ENCODE results near the gene SMTN.

Gene SMTN

DNA sequence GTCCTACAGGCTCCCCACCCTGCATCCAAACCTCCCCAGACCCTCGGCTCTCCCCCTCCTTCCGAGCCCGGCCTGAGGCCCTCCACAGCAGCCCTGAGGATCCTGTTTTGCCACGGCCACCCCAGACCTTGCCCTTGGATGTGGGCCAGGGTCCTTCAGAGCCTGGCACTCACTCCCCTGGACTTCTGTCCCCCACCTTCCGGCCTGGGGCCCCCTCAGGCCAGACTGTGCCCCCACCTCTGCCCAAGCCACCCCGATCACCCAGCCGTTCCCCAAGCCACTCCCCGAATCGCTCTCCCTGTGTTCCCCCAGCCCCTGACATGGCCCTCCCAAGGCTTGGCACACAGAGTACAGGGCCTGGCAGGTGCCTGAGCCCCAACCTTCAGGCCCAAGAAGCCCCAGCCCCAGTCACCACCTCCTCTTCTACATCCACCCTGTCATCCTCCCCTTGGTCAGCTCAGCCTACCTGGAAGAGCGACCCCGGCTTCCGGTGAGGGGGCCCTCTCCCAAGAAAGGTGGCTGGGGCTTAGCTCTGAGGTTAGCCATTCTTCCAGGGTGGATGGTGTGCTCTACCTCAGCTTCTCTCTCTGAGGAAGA lies 44.5 kb downstream of the SMTN start:
- no peak for DNase-seq (ENCODE audit: low read depth in 4 of 4, low spot score in 1 of 4)

DNA sequence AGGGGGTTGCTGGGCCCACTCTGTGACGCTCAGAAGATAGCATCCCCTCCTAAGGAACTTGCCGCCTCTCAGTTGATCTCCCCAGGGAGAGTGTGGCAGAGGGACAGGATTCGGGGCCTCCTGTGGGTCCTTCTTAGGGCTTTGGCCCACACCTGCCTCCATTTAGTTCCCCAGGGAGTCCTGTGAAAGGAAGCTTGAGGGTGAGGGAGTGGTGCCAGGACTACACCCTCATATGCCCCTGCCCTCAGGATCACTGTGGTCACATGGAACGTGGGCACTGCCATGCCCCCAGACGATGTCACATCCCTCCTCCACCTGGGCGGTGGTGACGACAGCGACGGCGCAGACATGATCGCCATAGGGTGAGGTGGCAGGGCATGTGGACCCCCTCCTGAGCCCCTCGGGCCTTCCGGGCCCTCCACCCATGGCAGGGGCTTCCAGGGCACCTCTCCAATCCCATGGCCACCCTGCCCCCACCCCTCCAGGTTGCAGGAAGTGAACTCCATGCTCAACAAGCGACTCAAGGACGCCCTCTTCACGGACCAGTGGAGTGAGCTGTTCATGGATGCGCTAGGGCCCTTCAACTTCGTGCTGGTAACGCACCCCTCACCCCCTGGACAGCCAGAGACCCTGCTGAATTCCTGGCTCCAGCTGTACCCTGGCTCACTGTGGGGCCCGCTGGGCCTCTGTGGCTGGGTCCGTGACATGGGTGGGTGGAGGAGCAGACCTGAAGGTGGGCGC lies 45.2 kb downstream of the SMTN start:
- DNase-seq (ENCODE audit: low read depth in 4 of 4, low spot score in 1 of 4) = no peak

DNA sequence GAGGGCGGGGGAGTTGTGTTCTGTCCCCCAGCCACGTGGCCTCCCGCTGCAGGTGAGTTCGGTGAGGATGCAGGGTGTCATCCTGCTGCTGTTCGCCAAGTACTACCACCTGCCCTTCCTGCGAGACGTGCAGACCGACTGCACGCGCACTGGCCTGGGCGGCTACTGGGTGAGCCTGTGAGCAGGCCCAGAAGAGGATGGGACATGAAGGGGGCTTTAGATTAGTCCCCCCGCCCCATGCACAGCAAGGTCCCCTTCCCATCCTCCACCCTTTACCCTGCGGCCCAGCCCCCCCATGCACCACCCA lies 45.7 kb downstream of the SMTN start:
- no peak for DNase-seq (ENCODE audit: low read depth in 4 of 4, low spot score in 1 of 4)

GRCh38 chr22:31127181-31127772 lies 46.2 kb downstream of the SMTN start:
- DNase-seq (ENCODE audit: low read depth in 4 of 4, low spot score in 1 of 4) = no peak

DNA sequence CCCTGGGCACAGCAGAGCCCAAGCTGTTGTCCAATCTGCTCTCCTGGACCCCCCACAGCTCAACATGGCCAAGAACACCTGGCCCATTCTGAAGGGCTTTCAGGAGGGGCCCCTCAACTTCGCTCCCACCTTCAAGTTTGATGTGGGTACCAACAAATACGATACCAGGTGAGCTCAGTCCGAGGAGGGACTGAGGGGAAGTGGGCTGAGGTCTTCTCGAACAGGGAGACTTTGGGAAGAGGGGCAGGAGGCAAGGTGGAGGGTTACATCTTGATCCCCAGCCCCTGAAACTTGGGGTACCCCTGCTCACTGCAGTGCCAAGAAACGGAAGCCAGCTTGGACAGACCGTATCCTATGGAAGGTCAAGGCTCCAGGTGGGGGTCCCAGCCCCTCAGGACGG lies 47.0 kb downstream of the SMTN start:
- no peak for DNase-seq (ENCODE audit: low read depth in 4 of 4, low spot score in 1 of 4)

GRCh38 chr22:31130873-31131272 lies 49.8 kb downstream of the SMTN start:
- no peak for DNase-seq (ENCODE audit: low read depth in 4 of 4, low spot score in 1 of 4)

DNA sequence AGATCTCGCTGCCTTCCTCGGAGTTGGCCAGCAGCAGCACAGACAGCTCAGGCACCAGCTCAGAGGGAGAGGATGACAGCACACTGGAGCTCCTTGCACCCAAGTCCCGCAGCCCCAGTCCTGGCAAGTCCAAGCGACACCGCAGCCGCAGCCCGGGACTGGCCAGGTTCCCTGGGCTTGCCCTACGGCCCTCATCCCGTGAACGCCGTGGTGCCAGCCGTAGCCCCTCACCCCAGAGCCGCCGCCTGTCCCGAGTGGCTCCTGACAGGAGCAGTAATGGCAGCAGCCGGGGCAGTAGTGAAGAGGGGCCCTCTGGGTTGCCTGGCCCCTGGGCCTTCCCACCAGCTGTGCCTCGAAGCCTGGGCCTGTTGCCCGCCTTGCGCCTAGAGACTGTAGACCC lies 52.8 kb downstream of the SMTN start:
- no peak for DNase-seq (ENCODE audit: low read depth in 4 of 4, low spot score in 1 of 4)

- DNase-seq (ENCODE audit: low read depth in 4 of 4, low spot score in 1 of 4) = no peak
Observed at GRCh38 chr22:31134688-31135087, 53.6 kb downstream of the SMTN start.

GRCh38 chr22:31135706-31136105 lies 54.6 kb downstream of the SMTN start:
- DNase-seq (ENCODE audit: low read depth in 4 of 4, low spot score in 1 of 4) = no peak

DNA sequence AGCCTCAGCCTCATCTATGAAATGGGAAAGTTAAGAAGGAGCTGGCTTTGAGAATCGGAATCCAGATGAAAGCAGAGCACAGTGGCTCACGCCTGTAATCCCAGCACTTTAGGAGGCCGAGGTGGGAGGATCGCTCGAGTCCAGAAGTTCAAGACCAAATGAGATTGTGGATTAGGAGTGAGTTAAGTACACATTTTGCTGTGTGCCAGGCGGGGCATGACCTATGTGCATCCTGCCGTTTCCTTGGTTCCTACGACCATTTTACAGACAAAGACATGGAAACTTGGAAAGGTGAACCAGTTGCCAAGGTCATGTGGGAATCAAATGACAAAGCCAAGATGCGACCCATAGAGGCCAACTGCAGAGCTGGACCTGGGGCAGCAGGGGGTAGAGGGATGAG lies 55.0 kb downstream of the SMTN start:
- DNase-seq (ENCODE audit: low read depth in 4 of 4, low spot score in 1 of 4) = no peak

DNA sequence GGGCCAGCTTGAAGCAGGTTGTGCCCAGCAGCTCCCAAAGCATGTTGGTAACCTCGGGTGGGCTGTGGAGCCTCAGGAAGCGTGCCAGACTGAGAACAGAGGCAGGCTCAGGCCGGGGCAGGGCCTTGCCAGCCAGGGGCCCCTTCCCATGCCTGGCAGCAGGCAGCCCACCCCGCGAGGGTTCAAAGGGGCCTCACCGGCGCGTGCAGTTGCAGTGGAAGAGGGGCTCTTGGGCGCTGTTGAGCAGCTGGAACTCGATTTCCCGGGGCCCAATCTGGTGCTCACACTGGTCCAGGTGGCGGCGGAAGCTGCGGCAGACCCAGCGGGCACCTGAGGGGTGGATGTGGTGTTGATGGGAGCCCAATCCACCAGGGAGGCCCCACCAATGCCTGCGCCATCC lies 55.6 kb downstream of the SMTN start:
- no peak for DNase-seq (ENCODE audit: low read depth in 4 of 4, low spot score in 1 of 4)

DNA sequence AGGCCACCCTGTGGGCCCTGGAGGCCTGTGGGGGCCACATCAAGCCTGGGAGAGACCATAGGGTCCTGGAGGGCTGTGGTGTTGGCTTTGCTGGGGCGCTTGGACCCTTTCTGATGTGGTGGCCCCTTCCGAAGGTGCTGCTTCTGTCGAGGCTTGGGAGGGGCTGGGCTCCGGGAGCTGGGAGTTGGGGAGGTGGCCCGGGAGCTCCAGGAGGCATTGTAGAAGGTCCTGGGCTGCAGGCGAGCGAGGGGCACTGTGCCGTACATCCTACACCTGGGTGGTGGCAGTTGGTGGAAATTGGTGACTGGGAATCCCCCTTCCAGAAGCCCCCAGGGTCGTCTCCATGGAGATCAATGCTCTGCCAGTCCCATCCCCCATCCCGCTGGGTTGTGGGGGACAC lies 56.6 kb downstream of the SMTN start:
- no peak for DNase-seq (ENCODE audit: low read depth in 4 of 4, low spot score in 1 of 4)

GRCh38 chr22:31138126-31138525 lies 57.0 kb downstream of the SMTN start:
- DNase-seq (ENCODE audit: low read depth in 4 of 4, low spot score in 1 of 4) = no peak

DNA sequence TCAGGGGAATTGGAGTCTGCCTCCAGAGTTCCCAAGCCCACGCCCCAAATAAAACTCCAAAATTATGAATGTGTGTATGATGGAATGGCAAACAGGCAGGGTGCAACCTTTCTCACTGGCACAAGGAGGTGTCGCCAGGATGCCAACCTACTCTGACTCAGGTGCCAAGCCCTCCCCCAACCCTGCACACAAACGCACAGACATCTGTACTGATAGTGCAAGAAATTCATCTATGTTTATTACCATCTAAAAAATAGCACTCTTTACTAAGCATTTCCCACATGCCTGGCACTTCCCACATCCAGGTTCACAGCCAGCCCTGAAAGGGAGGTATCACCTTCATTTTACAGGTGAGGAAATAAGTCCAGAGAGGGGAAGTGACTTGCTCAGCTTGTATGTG lies 57.9 kb downstream of the SMTN start:
- DNase-seq (ENCODE audit: low read depth in 4 of 4, low spot score in 1 of 4) = no peak

DNA sequence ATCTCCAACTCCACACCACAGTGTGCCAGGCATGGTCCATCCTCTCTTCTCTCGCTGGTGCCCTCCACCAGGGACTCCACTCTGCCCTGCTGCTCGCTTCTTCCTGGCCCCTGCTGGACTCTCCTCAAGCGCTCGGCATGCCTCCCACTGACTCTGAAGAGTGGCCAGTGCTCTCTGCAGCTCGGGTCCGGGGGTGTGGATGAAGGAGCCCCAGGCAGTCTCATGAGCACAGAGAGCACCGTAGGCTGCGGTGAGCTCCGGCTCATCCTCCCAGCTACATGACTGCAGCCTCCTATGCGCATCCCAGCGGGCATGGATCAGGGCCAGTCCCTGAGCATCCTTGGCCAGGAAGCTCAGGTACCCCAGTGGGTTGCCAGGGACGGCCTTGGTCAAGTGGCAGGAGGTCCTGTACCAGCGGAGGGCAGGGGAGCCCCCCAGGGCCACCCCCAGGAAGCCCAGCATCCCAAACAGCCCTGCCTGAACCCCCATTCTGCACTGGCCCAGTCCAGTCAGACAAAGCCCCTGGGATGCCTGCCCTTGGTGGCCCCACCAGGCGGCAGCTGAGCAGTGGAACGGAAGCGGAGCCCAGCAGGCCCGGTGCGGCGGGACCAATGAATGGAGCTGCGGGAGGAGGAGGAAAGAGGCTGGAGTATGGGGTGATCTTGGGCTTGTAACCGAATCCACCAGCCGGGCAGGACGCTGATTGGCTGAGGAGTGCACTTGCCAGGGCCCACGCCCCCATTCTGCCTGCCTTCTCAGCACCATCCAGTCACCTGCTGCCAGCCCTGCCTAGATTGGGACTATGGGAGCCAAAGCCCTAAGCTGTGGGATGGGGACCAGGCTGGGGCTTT lies 59.0 kb downstream of the SMTN start, which contains the start of gene PLA2G3:
Gene PLA2G3 (minus strand): TSS at position 643 of the 851 bp plus-strand sequence. CDS start 154 bp downstream, at position 489.
- DNase-seq (ENCODE audit: low read depth in 4 of 4, low spot score in 1 of 4) = no peak

GRCh38 chr22:31140746-31141145 lies 59.6 kb downstream of the SMTN start:
- DNase-seq (ENCODE audit: low read depth in 4 of 4, low spot score in 1 of 4) = no peak

DNA sequence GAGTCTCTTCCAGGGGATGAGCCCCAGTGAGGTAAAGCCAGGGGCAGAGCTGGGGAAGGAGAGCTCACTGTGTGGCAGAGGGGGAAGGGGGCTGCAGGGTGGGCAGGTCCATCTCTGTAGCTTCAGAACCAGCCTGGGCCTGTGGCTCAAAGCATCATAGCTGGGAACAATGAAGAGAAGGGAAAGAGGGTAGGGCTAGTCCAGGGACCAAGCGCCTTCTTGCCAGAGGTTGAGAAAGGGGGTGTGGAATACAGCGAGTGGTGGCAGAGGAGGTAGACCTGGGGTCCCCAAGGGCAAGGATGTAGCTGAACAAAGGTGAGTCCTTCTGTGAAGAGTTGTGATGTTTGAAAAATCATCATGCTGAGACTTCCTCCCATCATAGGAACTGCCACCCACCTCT lies 60.4 kb downstream of the SMTN start:
- no peak for DNase-seq (ENCODE audit: low read depth in 4 of 4, low spot score in 1 of 4)

DNA sequence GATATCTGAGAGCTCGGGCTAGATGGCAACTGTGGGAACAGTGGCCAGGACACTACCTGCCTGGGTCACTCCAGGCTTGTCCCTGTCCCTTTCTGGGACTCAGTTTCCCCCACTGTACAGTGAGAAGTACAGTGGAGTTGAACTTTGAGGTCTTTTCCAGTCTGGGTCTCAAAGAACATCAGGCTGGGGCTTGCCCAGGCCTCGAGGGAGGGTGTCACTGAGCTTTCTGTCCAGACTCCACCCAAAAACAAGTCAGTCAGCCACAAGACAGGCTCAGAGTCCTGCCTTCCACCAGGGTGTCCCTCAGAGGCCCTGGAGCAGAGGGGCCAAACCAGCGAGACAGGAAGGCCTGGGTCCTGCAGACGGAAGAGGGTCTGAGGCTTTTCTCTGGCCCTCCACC lies 61.2 kb downstream of the SMTN start:
- DNase-seq (ENCODE audit: low read depth in 4 of 4, low spot score in 1 of 4) = no peak

DNA sequence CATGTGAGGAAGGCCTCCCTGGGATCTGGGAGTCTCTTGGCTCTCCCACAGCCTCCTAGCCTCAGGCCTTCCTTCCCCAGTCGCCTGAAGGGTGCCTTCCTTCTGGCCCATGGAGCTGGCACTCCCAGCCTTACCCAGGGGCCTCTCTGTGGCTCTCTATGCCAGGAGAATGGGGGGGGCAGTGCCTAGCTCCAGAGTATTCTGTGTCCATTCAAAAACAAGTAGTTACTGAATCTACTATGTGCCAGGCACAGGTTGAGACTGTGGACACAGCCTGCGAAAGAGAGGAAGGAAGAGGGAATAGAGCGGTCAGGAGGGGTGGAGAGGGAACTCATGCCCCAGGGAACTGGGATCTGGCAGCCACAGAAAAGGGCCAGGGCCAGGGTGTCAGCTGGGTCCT lies 61.9 kb downstream of the SMTN start:
- no peak for DNase-seq (ENCODE audit: low read depth in 4 of 4, low spot score in 1 of 4)

DNA sequence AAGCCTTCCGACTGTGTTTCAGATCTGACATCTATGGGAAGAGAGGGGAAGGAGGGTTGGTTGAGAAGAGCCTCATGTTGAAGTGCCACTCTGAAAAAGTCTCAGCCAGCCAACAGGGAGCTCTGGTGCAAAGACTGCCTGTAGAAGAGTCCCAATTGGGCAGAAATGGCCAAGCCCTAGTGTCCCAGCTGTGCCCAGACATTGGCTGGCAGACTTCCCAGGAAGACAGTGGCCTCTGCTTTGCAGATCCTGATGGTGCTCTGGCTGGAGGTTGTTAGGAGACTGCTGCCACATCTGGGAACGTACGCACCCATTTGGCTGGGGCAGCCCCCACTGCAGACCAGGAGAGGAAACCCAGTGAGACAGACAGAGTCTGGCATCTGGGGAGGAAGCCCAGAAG lies 62.4 kb downstream of the SMTN start:
- no peak for DNase-seq (ENCODE audit: low read depth in 4 of 4, low spot score in 1 of 4)

- DNase-seq (ENCODE audit: low read depth in 4 of 4, low spot score in 1 of 4) = no peak
Observed at GRCh38 chr22:31144223-31144622, 63.1 kb downstream of the SMTN start.

DNA sequence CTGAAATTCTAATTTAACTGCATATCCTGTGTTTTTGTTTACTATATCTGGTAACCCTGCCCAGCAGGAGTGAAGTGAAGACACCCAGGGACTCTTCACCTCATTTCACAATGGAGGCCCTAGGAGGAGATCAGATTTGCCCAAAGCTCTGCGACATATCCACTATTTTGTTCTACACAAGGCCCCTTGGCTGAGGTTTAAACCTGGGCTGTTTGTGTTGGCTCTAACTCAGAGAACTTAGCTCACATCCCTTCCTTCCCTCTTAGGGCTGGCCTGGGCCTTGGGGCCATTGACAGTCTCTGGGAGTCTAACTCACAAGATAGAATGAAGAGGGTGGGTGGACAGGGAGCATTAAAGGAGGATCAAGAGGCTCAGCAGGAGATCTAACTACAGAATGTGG lies 67.4 kb downstream of the SMTN start:
- no peak for DNase-seq (ENCODE audit: low read depth in 4 of 4, low spot score in 1 of 4)
